H1 (cell line): Measurements from ENCODE around the gene RRBP1.

ENCODE experiments used
- CEBPB ChIP-seq: IDR thresholded peaks from 2 replicates; pipeline ENCODE4 v1.6.1; 2012; ENCODE audit warnings: low read depth, low read length
- CHD2 ChIP-seq: IDR thresholded peaks from 2 replicates; pipeline ENCODE4 v1.6.1; 2012; ENCODE audit warnings: low read length, improper control_type of control experiment
- CTCF ChIP-seq, 3 experiments: IDR thresholded peaks; 1 replicate in 2 of 3; 2 replicates in 1 of 3; pipeline versions ENCODE4 v1.5.1 to v1.6.1; 2011; ENCODE audit warnings: low read length in 3 of 3, mild to moderate bottlenecking in 3 of 3, inconsistent platforms in 2 of 3, low read depth in 1 of 3, moderate library complexity in 1 of 3; ENCODE audit not compliant: insufficient read depth in 1 of 3; ENCODE audit errors: control extremely low read depth in 1 of 3
- EZH2 ChIP-seq: fragments of 200-600 bp; sonication (generic); IDR thresholded peaks from 2 replicates; pipeline ENCODE4 v1.7.1; 2012; ENCODE audit warnings: low read depth, mild to moderate bottlenecking, moderate library complexity, low read length, inconsistent platforms; ENCODE audit not compliant: severe bottlenecking
- HDAC2 ChIP-seq, 2 experiments: fragments of 300-600 bp in 1 of 2; sonication (generic) in 1 of 2; IDR thresholded peaks; 2 replicates each; pipeline ENCODE4 v1.6.1; 2011 to 2012; ENCODE audit warnings: low read depth in 2 of 2, low read length in 2 of 2, mild to moderate bottlenecking in 2 of 2, moderate library complexity in 2 of 2, borderline replicate concordance in 1 of 2, inconsistent platforms in 1 of 2
- POLR2A ChIP-seq, 2 experiments: IDR thresholded peaks; 1 replicate in 1 of 2; 2 replicates in 1 of 2; pipeline ENCODE4 v1.6.1; 2011; ENCODE audit warnings: low read depth in 2 of 2, low read length in 2 of 2, mild to moderate bottlenecking in 2 of 2; ENCODE audit errors: control extremely low read depth in 1 of 2
- RAD21 ChIP-seq, 2 experiments: IDR thresholded peaks in 1 of 2; conservative IDR thresholded peaks in 1 of 2; 2 replicates each; pipeline ENCODE4 v1.6.1; 2011; ENCODE audit warnings: low read depth in 2 of 2, low read length in 2 of 2, improper control_type of control experiment in 1 of 2, inconsistent platforms in 1 of 2, mild to moderate bottlenecking in 1 of 2, moderate library complexity in 1 of 2
- RNF2 ChIP-seq: fragments of 200-900, 300-1000 bp; sonication (generic); IDR thresholded peaks from 2 replicates; pipeline ENCODE4 v1.7.1; 2016; ENCODE audit warnings: borderline replicate concordance, low read depth, mild to moderate bottlenecking, antibody characterized with exemption, low read length; ENCODE audit not compliant: poor library complexity, severe bottlenecking; ENCODE audit errors: missing control alignments
- SIN3A ChIP-seq, 2 experiments: IDR thresholded peaks in 1 of 2; conservative IDR thresholded peaks in 1 of 2; 2 replicates each; pipeline ENCODE4 v1.6.1; 2011 to 2012; ENCODE audit warnings: low read length in 2 of 2, improper control_type of control experiment in 1 of 2, low read depth in 1 of 2, mild to moderate bottlenecking in 1 of 2
- SP1 ChIP-seq: IDR thresholded peaks from 2 replicates; pipeline ENCODE4 v1.6.1; 2011; ENCODE audit warnings: low read depth, low read length
- TAF1 ChIP-seq: IDR thresholded peaks from 2 replicates; pipeline ENCODE4 v1.6.1; 2011; ENCODE audit warnings: mild to moderate bottlenecking, low read depth, low read length

GRCh38 chr20:17570347-17571152 is 111.5 kb downstream of the RRBP1 start:
- TF ChIP-seq POLR2A (IDR thresholded peaks at IDR 0.05; ENCODE audit: control extremely low read depth in 1 of 2, low read depth in 2 of 2, low read length in 2 of 2) (no peak), CTCF (IDR thresholded peaks at IDR 0.05; ENCODE audit: control extremely low read depth in 1 of 3, insufficient read depth in 1 of 3, low read depth in 1 of 3, low read length in 3 of 3) (no peak), RAD21 (IDR thresholded peaks at IDR 0.05 in 1 of 2, conservative IDR thresholded peaks at IDR 0.05 in 1 of 2; ENCODE audit: low read depth in 2 of 2, low read length in 2 of 2) (0 out of 4 replicates have a peak, but pooled peaks of 1 of the 2 experiments have one; percentile 5), CEBPB (no peak), HDAC2 (IDR thresholded peaks at IDR 0.05; ENCODE audit: borderline replicate concordance in 1 of 2, low read depth in 2 of 2, low read length in 2 of 2) (no peak), EZH2 (no peak), SIN3A (conservative IDR thresholded peaks at IDR 0.05 in 1 of 2, IDR thresholded peaks at IDR 0.05 in 1 of 2; ENCODE audit: low read depth in 1 of 2, low read length in 2 of 2) (peak; percentile 80 to 86; a peak in 3 of 4 replicates), TAF1 (no peak), CHD2 (no peak), SP1 (no peak), RNF2 (no peak)
